AG04450 (cell line): Measurements from ENCODE around the gene RNF121. TPM values are rescaled to one million over a fixed set of nuclear protein-coding genes. Genes with fewer than 3 reads are reported as not detected.

Experiments used
- CTCF ChIA-PET: fragments of 300-600, 350-600 bp; formaldehyde crosslinking; extraction: SDS; loops from one replicate; lab custom pipeline; 2022; ENCODE audit warnings: antibody characterized with exemption, inconsistent platforms; lab: Charles Lee
- POLR2A ChIA-PET: fragments of 350-600 bp; formaldehyde crosslinking; extraction: SDS; loops from one replicate; lab custom pipeline; 2021; ENCODE audit warnings: antibody characterized with exemption, inconsistent platforms; lab: Yijun Ruan, JAX
- DNase-seq: peaks from one replicate; pipeline ENCODE4 v3.0.0-alpha.2; 2011; ENCODE audit warnings: low read depth, low spot score
- H3K27ac ChIP-seq: one replicate; pipeline ENCODE4 v1.5.1; 2012; ENCODE audit warnings: low read depth, low read length, control low read depth
- H3K27me3 ChIP-seq: one replicate; pipeline ENCODE4 v1.6.0; 2012; ENCODE audit warnings: low read length; ENCODE audit not compliant: control insufficient read depth, insufficient read depth
- H3K4me3 ChIP-seq: 2 replicates; pipeline ENCODE4 v1.5.1; 2011; ENCODE audit warnings: mild to moderate bottlenecking, low read depth, low read length, control low read depth
- H3K9me3 ChIP-seq: 2 replicates; pipeline ENCODE4 v1.5.1; 2012; ENCODE audit warnings: low read length; ENCODE audit not compliant: control insufficient read depth, insufficient read depth
- polyA plus RNA-seq: library from polyadenylated mRNA; depleted of rRNA; stranded (reverse); fragments of >200 nt; gene quantifications from 2 replicates; pipeline ENCODE4 v1.2.3, GENCODE V29; 2011
- TF ChIP-seq, protein P1 (sequence below): IDR thresholded peaks from 2 replicates; pipeline ENCODE4 v1.5.1; 2011; ENCODE audit warnings: low read depth, low read length, control low read depth, inconsistent platforms

Gene RNF121
- polyA plus RNA-seq, 1 experiment, result 47.8 TPM

DNA sequence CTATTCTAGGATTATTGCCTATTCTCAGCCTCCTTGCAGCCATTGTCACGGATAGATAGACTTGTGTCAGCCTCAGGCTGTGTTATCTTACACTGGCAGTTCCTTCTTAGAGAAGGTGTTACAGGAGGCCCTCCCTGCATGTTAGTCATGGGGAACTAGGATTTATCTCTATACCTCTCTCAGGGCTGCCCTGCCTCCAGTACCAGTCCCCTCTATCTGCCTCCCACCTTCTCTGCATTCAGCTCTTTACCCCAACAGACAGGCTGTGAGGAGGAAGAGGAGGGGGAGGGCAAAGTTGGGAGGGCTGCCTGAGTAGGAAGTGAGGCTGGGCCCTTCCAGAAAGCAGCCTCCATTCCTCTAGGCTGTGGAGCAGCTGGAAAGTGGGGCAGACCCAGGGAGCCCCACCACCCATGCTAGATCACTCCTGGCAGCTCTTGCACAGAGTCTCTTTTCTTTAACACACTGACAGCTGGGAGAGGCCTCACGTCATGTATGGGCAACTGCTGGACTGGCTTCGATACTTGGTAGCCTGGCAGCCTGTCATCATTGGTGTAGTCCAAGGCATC, 67.0 kb downstream of the RNF121 start:
- Histone ChIP-seq H3K27me3 (no peaks in the 10 kb centered on the region), H3K9me3 (no peaks in the 10 kb centered on the region), H3K27ac (no peak overlapping the region), H3K4me3 (no peak overlapping the region)
- CTCF ChIA-PET, result interaction anchor here (0.8 to 1.7 kb wide), 2 partner anchors 18 to 242 kb away, joined by 3 to 7 read pairs; no protein-coding TSS in a partner anchor
- POLR2A ChIA-PET, result no interaction called here
- DNase-seq, result no peak
- TF ChIP-seq, protein P1, sequence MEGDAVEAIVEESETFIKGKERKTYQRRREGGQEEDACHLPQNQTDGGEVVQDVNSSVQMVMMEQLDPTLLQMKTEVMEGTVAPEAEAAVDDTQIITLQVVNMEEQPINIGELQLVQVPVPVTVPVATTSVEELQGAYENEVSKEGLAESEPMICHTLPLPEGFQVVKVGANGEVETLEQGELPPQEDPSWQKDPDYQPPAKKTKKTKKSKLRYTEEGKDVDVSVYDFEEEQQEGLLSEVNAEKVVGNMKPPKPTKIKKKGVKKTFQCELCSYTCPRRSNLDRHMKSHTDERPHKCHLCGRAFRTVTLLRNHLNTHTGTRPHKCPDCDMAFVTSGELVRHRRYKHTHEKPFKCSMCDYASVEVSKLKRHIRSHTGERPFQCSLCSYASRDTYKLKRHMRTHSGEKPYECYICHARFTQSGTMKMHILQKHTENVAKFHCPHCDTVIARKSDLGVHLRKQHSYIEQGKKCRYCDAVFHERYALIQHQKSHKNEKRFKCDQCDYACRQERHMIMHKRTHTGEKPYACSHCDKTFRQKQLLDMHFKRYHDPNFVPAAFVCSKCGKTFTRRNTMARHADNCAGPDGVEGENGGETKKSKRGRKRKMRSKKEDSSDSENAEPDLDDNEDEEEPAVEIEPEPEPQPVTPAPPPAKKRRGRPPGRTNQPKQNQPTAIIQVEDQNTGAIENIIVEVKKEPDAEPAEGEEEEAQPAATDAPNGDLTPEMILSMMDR, result no peak

DNA sequence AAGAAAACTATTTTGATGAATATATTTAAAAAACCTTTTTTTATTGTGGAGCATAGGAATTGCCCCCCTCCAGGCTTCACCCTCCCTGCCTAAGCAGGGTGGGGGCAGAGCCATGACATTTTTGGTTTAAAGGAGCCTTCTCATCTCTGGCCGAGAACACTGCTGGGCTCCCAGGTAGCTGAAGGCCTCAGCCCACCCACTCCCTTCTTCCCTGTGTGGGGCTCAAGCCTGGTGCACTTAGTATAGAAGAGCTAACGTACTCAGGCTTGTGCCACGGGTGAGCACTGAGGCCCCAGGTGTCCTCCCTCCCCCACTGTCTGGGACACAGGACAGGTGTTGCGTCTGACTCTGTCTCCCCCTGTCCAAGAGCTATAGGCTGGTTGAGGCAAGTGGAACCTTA, 67.7 kb downstream of the RNF121 start:
- POLR2A ChIA-PET, result no interaction called here
- TF ChIP-seq, protein P1, result no peak
- Histone ChIP-seq H3K9me3 (no peaks in the 10 kb centered on the region), H3K4me3 (no peak overlapping the region), H3K27ac (no peak overlapping the region), H3K27me3 (no peaks in the 10 kb centered on the region)
- CTCF ChIA-PET, result interaction anchor here (1.3 to 4.1 kb wide), 2 partner anchors 19 to 29 kb away, joined by 3 to 18 read pairs; no protein-coding TSS in a partner anchor
- DNase-seq, result no peak

DNA sequence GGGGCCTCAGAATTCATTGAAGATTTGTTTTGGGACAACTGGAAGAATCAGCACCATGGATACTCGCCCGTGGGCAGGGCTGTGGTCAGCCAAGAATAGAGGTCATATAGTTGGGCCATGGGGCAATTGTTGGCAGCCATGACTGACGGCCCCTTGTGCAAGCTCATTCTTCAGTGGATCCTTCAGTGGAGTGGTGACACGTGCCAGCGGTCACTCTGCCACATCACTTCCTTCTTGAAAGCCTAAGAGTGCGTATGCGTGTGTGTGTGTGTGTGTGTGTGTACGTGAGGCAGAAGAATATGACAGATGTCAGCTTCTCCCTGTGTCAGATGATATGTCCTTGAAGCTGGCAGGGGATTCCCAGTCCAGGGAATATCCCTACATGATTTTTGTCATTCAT, 68.1 kb downstream of the RNF121 start:
- POLR2A ChIA-PET, result no interaction called here
- Histone ChIP-seq H3K9me3 (no peaks in the 10 kb centered on the region), H3K4me3 (no peak overlapping the region), H3K27me3 (no peaks in the 10 kb centered on the region), H3K27ac (no peak overlapping the region)
- DNase-seq, result no peak
- TF ChIP-seq, protein P1, result no peak
- CTCF ChIA-PET, result interaction anchor here (1.3 to 4.1 kb wide), 2 partner anchors 19 to 29 kb away, joined by 3 to 18 read pairs; no protein-coding TSS in a partner anchor

DNA sequence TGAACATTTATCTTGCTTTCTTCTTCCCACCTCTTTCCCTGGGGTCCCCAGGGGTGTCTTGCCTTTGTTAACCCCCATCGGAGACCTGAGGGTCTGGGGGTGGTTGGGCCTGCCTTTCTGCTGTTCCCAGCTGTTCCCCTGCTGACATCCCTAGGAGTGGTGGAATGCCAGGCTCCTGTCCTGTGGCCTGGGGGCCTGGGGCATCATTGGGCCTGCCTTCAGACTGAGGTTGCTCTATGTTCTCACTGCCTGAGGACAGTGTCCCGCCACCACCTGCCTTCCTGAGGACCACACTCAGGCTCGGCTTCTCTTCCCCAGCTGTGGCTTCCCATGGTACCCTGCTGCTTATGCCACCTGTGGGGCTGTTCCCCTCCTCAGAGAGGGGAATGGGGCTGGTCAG, 68.7 kb downstream of the RNF121 start:
- Histone ChIP-seq H3K27me3 (no peaks in the 10 kb centered on the region), H3K27ac (no peak overlapping the region), H3K9me3 (no peaks in the 10 kb centered on the region), H3K4me3 (no peak overlapping the region)
- TF ChIP-seq, protein P1, result no peak
- ChIA-PET CTCF (interaction anchor here (0.5 to 4.1 kb wide), 5 partner anchors 15 to 186 kb away, joined by 3 to 18 read pairs (median 3); no protein-coding TSS in a partner anchor), POLR2A (no interaction called here)
- no peak for DNase-seq

DNA sequence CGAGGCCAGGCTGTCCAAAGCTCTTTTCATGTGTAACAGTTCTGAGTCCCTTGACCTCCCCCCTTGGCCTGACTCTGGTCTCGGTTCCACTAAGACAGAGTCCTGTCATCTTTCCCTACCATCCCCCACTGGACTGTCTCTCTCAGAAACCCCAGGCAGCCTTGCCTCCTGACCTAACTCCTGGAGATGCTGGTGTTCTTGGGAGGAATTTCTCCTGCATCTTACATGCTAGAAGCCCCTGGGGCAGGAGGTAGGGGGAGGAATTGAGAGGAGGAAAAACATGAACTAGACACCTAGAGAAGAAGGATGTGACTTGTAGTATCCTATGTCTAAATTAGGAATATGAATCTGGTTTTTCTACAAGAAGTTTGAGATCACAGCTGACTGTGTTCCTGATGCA, 69.2 kb downstream of the RNF121 start:
- no peak overlapping the region for H3K4me3 ChIP-seq
- H3K27me3 ChIP-seq, result no peaks in the 10 kb centered on the region
- H3K9me3 ChIP-seq, result no peaks in the 10 kb centered on the region
- ChIA-PET CTCF (interaction anchor here (0.5 to 4.1 kb wide), 5 partner anchors 16 to 186 kb away, joined by 3 to 18 read pairs (median 3); no protein-coding TSS in a partner anchor), POLR2A (no interaction called here)
- H3K27ac ChIP-seq, result no peak overlapping the region
- TF ChIP-seq, protein P1, result no peak
- DNase-seq, result no peak
